Tibial nerve (tissue), 4 donors: ENCODE data around the gene CCDC122. TPM values are rescaled to one million over a fixed set of nuclear protein-coding genes. Genes with fewer than 3 reads are reported as not detected.

ENCODE experiments used
- DNase-seq, 2 donors: peaks; one replicate each; pipeline ENCODE4 v3.0.0-alpha.2; 2019; ENCODE audit warnings: low spot score in 2 of 2
- H3K27ac ChIP-seq, 4 donors: fragments of 200-600 bp; sonication (generic) in 3 of 4; one replicate each; pipeline ENCODE4 v1.5.1; 2017 to 2019; ENCODE audit warnings: mild to moderate bottlenecking in 1 of 4
- H3K27me3 ChIP-seq, 2 donors: fragments of 200-600 bp; sonication (generic) in 1 of 2; one replicate each; pipeline versions ENCODE4 v1.5.1 to v1.6.0; 2017 to 2019
- H3K36me3 ChIP-seq, 3 donors: fragments of 200-600 bp; sonication (generic); one replicate each; pipeline ENCODE4 v1.5.1; 2018 to 2019
- H3K4me1 ChIP-seq, 4 donors: fragments of 200-600 bp; sonication (generic) in 3 of 4; one replicate each; pipeline ENCODE4 v1.5.1; 2017 to 2019
- H3K4me3 ChIP-seq, 4 donors: fragments of 200-600 bp; sonication (generic) in 3 of 4; one replicate each; pipeline ENCODE4 v1.5.1; 2017 to 2019; ENCODE audit warnings: mild to moderate bottlenecking in 1 of 4, moderate library complexity in 1 of 4
- H3K9me3 ChIP-seq, 4 donors: fragments of 200-600 bp; sonication (generic) in 3 of 4; one replicate each; pipeline ENCODE4 v1.5.1; 2017 to 2019
- EP300 ChIP-seq, 2 donors: sonication (generic); formaldehyde crosslinking; IDR thresholded peaks; one replicate each; pipeline ENCODE4 v1.6.1; 2017; ENCODE audit warnings: antibody characterized with exemption in 2 of 2, mild to moderate bottlenecking in 1 of 2
- POLR2A ChIP-seq, 2 donors: fragments of 450-650 bp; IDR thresholded peaks; one replicate each; pipeline ENCODE4 v1.6.1; 2017; ENCODE audit warnings: antibody characterized with exemption in 2 of 2, mild to moderate bottlenecking in 2 of 2, moderate library complexity in 2 of 2
- WGBS, 2 donors: methylation state at CpG; one replicate each; pipeline ENCODE4 v1.1.5; 2018; 5-methylcytosine and 5-hydroxymethylcytosine counted together
- small RNA-seq: library from RNA; depleted of rRNA; stranded (forward); fragments of <200 nt; gene quantifications from one replicate; pipeline ENCODE3, GENCODE V24; 2016
- total RNA-seq, 4 donors: library from RNA; depleted of rRNA; stranded (reverse); fragments of >200 nt; gene quantifications; one replicate each; pipeline ENCODE4 v1.1.0, GENCODE V29; 2016
- TF ChIP-seq, protein P1 (sequence below), 5 experiments: fragments of 200-600 bp in 3 of 5; fragments of 450-650 bp in 2 of 5; sonication (generic) in 3 of 5; IDR thresholded peaks; one replicate each; pipeline ENCODE4 v1.5.1; 2016 to 2019; ENCODE audit warnings: antibody characterized with exemption in 5 of 5, mild to moderate bottlenecking in 3 of 5, moderate library complexity in 2 of 5

Gene CCDC122
- total RNA-seq, 4 donors from 2014 or later: 1.0 to 5.7 (median 2.5) TPM

DNA sequence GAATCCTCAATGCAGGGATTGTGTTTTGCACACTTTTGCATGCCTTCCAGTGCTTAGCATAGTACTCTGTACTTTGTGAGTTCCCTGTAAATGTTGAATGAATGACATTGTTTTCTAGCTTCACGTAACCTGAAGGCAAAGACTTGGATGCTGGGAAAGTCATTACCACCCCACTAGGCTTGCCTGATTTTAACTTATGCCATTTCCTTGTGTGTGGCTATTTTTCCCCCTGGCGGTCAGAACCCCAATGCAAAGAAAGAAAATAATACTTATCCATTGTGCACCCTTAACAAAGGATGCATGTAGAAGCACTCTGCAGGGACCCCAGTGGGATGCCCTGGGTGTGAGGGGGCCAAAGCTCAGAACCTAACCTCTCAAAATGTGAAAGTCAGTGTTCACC, 91.5 kb downstream of the CCDC122 start:
- H3K36me3 ChIP-seq: no peaks in the 10 kb centered on the region
- H3K4me1 ChIP-seq: peaks cover 0 to 38% (median 10%) of the 10 kb centered on the region in 4 donors
- peaks cover 0 to 20% of the 10 kb centered on the region in 2 donors for H3K27me3 ChIP-seq
- H3K9me3 ChIP-seq: no peaks in the 10 kb centered on the region
- TF ChIP-seq, protein P1, sequence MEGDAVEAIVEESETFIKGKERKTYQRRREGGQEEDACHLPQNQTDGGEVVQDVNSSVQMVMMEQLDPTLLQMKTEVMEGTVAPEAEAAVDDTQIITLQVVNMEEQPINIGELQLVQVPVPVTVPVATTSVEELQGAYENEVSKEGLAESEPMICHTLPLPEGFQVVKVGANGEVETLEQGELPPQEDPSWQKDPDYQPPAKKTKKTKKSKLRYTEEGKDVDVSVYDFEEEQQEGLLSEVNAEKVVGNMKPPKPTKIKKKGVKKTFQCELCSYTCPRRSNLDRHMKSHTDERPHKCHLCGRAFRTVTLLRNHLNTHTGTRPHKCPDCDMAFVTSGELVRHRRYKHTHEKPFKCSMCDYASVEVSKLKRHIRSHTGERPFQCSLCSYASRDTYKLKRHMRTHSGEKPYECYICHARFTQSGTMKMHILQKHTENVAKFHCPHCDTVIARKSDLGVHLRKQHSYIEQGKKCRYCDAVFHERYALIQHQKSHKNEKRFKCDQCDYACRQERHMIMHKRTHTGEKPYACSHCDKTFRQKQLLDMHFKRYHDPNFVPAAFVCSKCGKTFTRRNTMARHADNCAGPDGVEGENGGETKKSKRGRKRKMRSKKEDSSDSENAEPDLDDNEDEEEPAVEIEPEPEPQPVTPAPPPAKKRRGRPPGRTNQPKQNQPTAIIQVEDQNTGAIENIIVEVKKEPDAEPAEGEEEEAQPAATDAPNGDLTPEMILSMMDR (IDR thresholded peaks at IDR 0.05): peak in 4 of 5 experiments; percentile 16 to 38 (median 20)
- TF ChIP-seq EP300 (IDR thresholded peaks at IDR 0.05): no peak
- no peak for TF ChIP-seq POLR2A (IDR thresholded peaks at IDR 0.05)
- DNase-seq: peak in 1 of 2 donors; percentile 16
- WGBS, 2 donors: 11 to 31% methylated on average over 2 of the region's 2 CpGs
- no peak overlapping the region for H3K27ac ChIP-seq
- H3K4me3 ChIP-seq: peak overlapping the region in 1 of 4 donors; percentile 70

DNA sequence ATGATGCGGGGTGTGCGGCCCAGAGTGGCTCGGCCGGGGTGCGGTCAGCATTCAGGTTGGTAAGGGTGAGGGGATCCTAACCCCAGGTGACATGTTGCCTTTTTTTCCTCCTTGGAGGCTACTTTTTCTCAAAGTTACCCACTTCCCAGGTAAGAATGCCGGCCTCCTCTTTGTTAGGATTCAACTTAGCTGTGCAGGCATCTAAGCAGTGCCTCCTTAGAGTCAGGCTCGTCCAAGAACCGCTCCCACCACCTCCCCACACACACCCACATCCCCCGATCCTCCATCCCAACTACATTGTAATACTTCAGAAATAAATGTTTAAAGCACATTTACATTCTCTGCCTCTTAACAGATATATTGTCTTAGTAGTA, 92.0 kb downstream of the CCDC122 start:
- Histone ChIP-seq H3K27me3 (peaks cover 0 to 20% of the 10 kb centered on the region in 2 donors), H3K36me3 (no peaks in the 10 kb centered on the region), H3K27ac (peak overlapping the region in 1 of 4 donors; percentile 71), H3K4me1 (peaks cover 0 to 38% (median 10%) of the 10 kb centered on the region in 4 donors), H3K4me3 (peak overlapping the region; percentile 55 to 70 (median 62)), H3K9me3 (no peaks in the 10 kb centered on the region)
- TF ChIP-seq, protein P1 (IDR thresholded peaks at IDR 0.05): no peak
- TF ChIP-seq POLR2A (IDR thresholded peaks at IDR 0.05) (no peak), EP300 (IDR thresholded peaks at IDR 0.05) (no peak)
- DNase-seq: no peak
- WGBS, 2 donors: 8 to 9% methylated on average over 9 of the region's 9 CpGs

DNA sequence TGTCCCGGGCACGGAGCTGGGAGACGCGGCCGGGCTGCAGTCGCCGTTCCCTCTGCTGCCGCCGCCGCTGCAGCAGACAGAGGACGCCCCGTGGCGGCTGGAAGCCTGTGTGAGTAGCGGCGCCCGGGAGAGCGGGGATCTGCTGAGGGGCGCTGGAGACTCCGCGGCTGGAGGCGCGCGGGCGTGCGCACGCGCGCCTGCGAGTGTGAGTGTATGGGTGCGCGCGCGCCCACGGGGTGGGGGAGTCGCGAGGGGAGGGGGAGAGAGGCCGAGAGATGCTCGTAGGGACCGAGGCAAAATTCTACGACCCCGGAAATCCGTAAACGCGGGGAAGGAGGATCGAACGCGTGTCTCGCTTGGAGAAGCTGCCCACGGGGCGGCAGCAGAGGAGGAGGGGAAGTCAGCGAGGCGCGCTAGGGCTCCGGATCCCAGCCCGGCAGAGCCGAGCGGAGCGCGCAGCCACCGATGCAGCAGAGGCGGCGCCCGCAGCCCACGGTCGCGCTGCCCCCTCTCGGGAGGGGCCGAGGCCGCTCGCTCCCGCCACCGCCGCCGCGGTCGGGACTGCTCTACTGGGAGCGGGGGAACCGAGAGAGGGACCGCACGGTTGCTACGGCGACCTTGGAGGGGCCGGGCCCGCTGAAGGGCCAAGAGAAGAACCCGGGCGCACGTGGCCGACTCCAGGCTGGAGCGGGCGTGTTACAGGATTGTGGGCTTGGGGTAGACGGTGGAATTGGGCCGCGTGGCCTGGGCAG, 92.6 kb downstream of the CCDC122 start, which contains the start of gene ENOX1:
Gene ENOX1, minus strand, starts transcription at position 207 of the 752 bp plus-strand sequence.
- Histone ChIP-seq H3K27me3 (peaks cover 0 to 20% of the 10 kb centered on the region in 2 donors), H3K9me3 (no peaks in the 10 kb centered on the region), H3K36me3 (no peaks in the 10 kb centered on the region), H3K4me3 (peak within 1 kb of the TSS; percentile 55 to 70 (median 62)), H3K4me1 (peaks cover 0 to 38% (median 10%) of the 10 kb centered on the region in 4 donors), H3K27ac (peak within 1 kb of the TSS in 2 of 4 donors; percentile 39 to 71)
- DNase-seq: no peak
- TF ChIP-seq EP300 (IDR thresholded peaks at IDR 0.05) (peak in 1 of 2 donors; percentile 21), POLR2A (IDR thresholded peaks at IDR 0.05) (no peak)
- TF ChIP-seq, protein P1 (IDR thresholded peaks at IDR 0.05): peak in 2 of 5 experiments; percentile 15 to 16
- 0% methylated on average over 39 to 41 of the region's 93 CpGs for WGBS, 2 donors

DNA sequence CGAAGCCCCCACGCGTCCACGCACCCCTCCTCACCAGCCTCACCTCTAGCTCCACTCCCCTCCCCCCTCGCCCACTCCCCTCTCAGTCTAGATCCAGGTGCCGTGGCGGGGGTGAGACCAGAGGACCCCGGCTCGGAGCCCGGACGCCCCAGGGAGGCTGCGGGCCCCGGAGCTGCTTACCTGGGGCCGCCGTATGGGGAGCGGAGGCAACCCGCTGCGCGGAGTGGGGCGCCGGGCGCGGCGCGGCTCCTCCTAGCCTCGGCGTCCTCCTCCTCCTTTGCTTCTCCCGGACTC, 93.1 kb downstream of the CCDC122 start:
- no peak for TF ChIP-seq EP300 (IDR thresholded peaks at IDR 0.05)
- TF ChIP-seq, protein P1 (IDR thresholded peaks at IDR 0.05): no peak
- TF ChIP-seq POLR2A (IDR thresholded peaks at IDR 0.05): no peak
- Histone ChIP-seq H3K36me3 (no peaks in the 10 kb centered on the region), H3K27me3 (peaks cover 0 to 20% of the 10 kb centered on the region in 2 donors), H3K4me1 (peaks cover 0 to 38% (median 10%) of the 10 kb centered on the region in 4 donors), H3K4me3 (peak overlapping the region; percentile 55 to 70 (median 62)), H3K27ac (peak overlapping the region in 2 of 4 donors; percentile 39 to 71), H3K9me3 (no peaks in the 10 kb centered on the region)
- WGBS, 2 donors: 1% methylated on average over 28 of the region's 28 CpGs; no CpG with 5 or more reads in 1 of the 2 donors
- no peak for DNase-seq

Small RNAs within 50 kb of the gene (small RNA-seq; reads per million reads assigned to genes)
- gene AL162713.1: not detected

Other genes with a start within 250 kb of the CCDC122 start
- gene ENOX1, start 92.8 kb downstream of the CCDC122 start, total RNA-seq: 1 to 10 TPM; 2.6 to 8.2 (median 4.6) TPM
- 1 to 10 TPM; 1.8 to 9.8 (median 3.9) TPM for gene LACC1, start 164 bp upstream of the CCDC122 start, total RNA-seq